Measurements from ENCODE around the gene PPIF. TPM values are rescaled to one million over a fixed set of nuclear protein-coding genes. Genes with fewer than 3 reads are reported as not detected.

PPIF gene
- total RNA-seq, 1 donor from 2014 or later, result 181 TPM

DNA sequence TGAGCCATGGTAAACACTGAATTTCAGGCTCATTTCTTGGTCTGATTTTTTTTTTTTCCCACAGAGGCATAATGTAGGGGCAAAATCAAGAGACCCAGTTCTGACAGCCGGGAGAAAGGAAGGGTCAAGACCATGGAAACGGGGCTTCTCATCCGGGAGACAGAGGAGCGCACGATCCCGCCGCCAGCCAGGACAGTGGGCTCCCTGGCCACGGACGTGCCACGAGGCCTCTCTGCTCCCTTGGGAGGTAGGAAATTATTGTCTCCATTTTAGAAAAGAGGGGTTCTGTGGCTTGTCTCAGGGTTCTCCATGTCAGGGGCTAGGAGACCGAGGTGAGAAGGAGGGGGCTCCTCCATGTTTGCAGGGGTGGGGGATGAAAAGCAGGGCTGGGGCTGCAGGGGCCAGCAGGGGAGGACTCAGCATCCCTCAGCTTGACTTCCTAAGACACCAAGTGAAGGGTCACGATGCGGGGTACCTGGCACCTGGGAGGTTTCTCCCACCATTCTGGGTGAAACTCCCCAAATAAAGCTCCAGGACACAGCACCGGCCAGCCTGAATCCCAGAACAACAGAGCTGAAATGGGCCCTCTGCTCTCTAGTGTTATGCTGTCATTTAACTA lies 37.6 kb downstream of the PPIF start:
- DNase-seq (ENCODE audit: low spot score), result no peak

DNA sequence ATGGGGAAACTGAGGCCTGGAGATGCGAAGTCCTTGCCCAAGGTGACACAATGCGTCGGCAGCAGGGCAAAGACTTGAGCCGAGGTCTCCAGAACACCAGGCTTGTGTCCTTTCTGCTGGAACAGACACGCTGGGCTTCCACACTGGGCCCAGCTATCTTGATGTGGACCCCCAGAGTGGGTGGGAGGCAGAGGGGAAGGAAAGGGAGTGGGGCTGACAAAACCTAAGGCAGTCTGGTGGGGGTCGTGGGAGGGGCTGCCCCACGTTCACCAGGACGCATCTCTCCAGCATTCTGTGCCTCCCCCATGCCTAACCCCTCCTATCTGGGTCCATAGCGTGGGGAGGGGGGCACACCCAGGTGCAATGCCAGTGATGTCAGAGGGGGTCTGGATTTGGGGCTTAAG lies 38.1 kb downstream of the PPIF start:
- DNase-seq (ENCODE audit: low spot score), result peak; percentile 71

DNA sequence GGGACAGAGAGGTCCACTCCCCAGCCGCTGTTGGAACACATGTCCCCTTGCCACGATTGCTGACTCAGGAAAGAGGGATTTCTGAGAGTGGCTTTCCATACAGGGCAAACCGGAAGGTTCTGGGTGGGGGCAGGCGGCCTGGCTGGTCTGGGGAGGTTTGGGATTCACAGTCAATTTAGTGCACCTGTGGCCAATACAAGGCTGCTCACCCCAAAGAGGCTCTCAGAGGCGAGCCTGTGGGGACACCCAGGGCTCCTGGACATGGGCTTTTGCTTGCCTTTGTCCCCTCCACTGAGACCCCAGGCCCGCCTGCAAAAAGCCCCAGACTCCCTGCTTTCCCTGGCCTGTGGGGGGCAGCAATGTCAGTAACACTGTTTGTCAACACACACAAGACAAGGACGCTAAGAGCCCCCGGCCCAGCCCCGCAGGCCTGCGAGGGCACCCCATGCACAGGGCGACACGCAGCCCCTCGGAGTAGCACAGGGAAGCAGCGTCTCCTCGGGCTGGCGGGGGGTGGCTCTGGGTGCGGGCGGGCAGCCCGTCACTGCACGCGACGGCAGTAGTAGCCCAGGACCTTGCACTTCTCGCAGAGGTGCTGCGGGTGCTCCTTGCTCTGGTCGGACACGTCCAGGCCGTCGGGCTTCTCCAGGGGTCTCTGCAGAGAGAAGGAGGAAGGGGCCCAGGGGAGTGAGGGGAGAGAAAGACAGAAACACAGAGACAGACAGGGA lies 38.7 kb downstream of the PPIF start:
- peak; percentile 84 for DNase-seq (ENCODE audit: low spot score)

DNA sequence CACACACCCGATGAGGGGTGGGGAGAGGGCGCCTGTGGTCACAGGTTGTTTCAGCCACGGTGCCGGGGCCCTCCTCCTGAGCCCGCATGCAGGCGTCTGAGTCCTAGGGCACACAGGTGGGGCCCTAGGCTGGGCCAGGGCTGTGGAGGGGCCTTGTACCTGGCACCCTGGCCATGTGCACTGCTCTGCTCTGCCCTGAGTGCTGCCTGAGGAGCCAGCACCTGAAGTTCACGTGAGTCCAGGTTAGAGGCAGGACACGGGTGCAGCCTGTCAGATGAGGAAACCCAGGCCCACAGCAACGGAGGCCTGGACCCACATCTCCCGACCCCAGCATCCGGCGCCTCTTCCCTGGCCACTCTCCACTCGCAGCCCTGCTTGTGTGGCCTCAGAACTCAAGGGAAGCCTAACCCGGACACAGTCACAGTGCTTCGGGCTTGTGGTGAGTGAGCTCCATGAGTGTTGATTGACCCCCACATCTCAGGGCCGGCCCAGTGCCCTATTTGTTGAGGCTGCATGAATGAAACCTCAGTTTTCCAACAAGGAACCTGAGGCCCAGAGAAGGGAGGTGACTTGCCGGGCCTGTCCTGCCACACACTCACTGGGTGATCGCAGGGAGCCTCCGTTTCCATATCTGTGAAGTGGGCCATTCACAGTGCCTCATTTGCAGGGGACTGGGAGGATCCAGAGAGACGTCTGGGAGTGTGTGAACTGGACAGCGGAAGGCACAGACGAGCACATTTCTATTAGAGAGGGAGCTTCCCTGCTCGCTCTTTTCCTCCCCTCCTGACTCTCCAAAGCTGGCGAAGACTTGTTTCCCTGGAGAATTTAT lies 39.6 kb downstream of the PPIF start:
- peak; percentile 80 for DNase-seq (ENCODE audit: low spot score)

DNA sequence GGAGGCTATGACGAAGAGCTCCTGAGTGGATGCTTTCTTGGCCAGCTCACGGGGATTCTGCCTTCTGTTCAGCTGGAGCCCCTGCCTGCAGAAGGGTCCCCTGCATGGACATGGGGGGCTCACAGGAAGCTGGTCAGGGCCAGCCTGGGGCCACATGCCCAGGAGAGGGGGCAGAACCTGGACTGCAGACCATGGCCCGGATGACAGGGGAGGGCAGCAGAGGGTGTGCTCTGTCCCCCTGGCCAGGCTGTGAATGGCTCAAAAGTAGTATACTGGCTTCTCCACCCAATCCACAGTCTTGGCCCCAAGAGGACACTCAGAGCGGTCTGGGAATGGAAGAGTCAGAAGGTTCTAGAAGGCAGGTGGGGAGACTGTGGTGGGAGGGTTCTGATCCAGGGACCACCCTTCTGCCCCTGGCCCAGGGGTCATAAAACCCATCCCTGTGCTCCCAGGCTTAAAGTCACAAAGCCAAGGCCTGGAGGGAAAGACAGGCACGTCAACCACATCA lies 40.3 kb downstream of the PPIF start:
- DNase-seq (ENCODE audit: low spot score), result peak; percentile 68

DNA sequence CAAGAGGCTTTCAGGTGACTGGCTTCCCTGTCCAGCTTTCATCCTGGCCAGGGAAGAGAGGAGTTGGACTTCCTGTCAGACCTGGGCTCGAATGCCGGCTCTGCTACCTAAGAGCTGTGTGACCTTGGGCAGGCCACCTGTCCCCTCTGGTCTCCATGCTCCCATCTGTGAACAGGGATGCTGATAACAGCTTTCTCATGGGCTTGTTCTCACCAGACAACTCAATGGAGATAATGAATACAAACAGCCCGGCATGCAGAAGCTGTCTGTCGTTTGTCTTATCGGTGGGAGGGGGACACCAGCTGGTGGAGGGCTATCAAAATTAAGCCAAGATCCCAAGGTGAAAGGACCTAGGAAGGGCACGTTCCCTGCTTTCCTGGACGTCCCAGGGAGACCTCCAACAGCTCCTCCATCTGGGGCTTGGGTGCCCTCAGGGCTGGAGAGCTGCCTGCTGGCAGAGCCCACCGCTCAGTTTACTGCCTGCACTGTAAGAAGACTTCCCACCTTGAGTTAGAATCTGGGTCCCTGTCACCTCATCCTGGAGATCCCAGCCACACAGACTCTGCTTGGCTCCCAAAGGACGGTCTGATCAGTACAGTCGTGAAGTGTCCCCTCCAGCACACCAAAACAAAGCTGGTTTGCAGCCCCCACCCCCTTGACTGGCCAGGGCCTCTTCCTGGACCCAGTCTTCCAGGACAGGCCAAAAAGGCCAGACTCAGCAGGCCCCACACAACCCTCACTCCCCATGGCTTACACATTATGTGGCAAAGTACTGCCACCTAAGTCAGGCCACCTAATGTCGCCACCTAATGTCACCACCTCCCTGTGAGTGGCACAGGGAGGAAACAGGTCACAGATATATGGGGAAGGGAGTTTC lies 40.9 kb downstream of the PPIF start:
- DNase-seq (ENCODE audit: low spot score), result peak; percentile 83

DNA sequence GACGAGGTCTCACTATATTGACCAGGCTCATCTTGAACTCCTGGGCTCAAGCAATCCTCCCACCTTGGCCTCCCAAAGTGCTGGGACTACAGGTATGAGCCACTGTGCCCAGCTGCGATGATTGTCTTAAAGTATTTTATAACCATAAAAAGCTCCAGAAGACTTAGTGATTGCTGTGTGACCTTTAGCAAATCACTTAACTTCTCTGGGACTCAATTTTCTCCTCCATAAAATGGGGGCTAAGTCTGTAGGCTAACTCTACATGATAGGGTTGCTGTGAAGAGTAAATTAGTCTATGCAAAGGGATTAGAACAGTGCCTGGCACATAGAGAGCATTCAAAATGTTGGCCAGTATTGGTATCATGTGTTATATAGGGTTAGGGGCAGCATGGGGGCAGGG lies 42.8 kb downstream of the PPIF start:
- no peak for DNase-seq (ENCODE audit: low spot score)

DNA sequence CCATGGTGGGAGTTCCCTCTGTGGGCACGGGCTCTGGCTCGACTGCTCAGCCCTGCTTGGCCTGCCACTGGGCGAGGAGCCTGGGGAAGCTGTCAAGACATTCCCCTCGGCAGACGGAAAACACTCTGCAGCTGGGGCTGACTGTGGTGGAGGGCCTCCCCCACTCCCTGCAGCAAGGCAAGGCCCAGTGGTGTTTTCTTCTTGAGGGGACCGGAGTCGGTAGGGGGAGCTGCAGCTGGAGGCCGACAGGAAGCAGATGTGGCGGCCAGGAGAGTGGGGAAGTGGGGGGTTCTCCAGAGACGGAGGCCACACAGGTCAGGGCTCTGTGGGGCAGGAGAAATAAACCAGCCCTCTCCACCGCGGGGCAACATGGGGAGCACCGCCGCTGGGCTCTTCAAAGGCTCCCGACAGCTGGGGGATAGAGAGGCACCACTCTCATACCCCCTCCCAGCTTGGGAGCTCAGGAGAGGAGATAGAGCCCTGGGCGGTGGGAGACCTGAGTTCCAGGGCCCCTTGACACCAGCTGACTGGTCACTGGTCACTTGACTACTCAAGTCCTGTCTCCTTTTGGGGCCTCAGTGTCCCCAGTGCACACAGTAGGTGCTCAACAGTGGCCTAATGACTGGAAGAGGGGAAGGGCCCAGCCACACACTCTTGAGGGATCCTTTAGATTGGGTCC lies 43.4 kb downstream of the PPIF start:
- peak; percentile 86 for DNase-seq (ENCODE audit: low spot score)

DNA sequence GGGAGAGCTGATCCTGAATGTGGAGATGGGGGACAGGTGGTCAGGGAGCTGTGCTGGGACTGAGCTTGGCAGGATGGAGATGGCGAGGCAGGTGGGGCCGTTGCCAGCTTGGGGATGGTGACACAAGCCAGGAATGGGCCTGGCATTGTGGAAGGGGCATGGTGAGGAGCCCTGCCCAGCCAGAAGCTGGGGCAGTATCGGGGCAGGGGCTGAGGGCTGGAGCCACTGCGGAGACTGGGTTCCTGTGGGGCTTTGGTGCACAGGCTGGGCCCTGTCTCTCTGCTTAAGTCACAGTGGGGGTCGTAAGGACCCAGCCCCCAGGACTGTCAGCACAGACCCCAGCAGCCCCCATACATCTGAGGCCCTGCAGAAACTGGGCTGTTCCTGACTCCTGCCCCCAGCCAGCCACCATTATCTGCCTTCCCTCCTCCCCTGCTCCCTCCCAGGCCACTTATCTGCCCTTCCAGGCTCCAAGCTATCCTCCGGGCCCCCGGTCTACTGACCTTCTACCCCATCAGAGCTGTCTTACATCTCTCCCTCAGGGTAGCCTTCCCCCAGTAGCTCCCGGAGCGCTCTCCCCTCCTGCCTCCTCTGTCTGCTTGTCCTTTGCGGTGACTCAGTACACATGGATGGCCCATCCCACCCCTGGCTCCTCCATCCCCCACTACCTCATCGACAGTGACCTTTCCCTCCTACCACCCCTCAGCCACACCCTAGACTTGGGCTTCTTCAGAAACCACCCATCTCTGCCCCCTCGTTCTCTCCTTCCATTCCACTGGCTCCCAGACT lies 44.2 kb downstream of the PPIF start:
- DNase-seq (ENCODE audit: low spot score), result peak; percentile 84

DNA sequence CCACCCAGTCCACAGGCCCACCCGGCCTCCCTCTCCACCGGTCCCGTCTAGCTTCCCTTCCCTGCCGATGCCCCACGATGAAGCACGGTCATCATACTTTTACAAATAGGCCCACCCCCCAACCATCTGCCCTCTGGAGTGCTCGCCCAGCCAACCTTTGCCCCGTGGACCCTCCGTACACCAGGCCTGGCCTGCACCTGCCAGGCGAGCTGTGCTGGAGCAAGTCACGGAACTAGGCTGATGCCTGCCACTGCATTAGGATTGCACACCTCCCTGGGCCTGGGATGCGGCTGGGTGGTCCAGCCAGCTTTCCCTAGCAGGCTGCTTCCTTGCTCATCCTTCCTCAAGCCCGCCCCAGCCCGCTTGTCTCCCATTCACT lies 44.7 kb downstream of the PPIF start:
- DNase-seq (ENCODE audit: low spot score), result peak; percentile 84

DNA sequence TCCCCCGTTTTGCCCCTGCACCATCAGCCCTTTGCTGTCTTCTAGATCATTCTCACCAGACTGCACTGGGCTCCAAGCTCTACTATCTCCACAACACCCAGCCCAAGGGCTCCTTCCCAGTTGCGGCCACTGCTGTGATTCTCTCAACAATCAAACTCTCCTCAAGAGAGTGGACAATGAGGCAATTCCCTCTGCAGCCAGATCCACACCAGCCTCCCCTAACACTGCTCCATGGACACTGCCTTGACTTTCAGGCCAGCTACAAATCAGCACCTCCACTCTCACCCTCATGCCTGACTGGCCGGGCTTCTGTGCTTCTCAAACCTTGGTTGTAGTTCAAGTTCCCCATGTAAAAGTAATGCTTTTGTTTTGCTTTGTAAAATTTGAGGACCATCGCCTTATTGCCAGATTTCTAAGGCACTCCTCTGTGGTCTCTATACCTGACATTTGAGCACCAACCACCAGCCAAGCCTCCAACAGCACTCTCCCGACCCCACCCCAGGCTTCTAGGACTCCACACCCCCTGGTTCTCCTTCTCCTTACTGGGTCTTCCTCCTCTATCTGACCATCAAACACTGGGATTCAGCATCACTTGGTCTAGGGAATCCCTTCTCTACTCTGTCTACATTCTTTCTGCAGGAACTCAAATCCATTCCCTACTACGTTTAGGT lies 45.4 kb downstream of the PPIF start:
- DNase-seq (ENCODE audit: low spot score), result peak; percentile 65

DNA sequence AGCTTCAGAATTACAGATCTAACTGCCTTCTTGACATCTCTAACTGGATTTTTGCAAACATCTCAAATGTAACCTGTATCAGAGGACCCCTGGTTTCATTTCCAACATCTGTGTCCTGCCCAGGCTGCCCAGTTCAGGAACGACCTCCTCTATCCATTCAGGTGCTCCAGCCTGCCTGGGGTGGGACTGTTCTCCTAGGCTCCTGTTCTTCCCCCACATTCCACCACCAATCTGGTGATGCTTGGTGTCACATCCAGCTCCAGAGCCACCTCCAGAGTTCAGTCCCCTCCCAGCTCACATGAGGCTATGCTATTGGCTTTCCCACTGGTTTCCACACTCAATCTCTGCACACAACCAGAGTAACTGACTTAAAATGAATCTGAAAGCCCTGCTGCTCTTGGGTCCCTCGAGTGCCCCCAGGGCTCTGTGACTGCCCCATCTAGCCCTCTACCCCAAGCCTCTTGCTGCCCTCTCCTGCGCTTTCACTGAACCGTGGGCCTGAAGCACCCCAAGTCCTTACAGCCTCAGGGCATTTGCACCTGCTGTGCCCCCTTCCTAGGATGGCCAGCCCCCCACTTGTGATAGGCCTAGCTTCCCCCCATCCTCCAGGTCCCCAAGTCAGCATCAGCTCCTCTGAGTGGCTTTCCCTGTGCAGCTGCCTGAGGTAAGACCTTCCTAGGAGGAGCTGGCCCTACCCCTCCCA lies 46.1 kb downstream of the PPIF start:
- DNase-seq (ENCODE audit: low spot score), result peak; percentile 65

DNA sequence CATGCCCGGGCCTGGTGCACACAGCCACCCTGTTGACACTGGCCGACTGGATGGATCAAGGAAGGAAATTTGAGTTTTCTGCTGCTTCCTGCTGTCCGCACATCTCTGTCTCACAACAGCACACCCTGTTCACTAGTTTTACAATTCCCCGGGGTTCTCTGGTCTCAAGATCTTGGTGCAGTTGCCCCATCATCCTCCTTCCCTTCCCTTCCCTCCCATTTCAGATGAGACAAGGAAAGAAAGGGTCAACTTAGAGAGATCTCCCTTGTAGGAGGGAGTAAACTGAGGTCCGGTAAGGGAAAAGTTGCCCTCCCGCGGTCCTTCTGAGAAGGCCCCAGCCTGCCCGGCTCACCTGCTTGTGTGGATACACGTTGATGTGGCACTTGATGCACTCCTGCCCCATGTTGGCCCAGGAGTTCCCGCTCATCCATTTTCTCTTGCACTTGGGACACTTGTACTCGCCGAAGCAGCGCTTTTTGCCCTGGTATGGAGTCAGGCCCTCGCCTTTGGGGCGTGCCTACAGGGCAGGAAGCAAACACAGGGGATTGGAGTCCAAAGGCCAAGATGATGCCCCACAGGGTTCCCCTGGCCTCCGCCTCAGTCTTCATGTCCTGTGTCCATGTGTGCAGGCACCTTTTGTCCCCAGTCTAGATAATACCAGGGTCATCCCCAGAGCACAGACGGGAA lies 46.8 kb downstream of the PPIF start:
- DNase-seq (ENCODE audit: low spot score), result no peak

DNA sequence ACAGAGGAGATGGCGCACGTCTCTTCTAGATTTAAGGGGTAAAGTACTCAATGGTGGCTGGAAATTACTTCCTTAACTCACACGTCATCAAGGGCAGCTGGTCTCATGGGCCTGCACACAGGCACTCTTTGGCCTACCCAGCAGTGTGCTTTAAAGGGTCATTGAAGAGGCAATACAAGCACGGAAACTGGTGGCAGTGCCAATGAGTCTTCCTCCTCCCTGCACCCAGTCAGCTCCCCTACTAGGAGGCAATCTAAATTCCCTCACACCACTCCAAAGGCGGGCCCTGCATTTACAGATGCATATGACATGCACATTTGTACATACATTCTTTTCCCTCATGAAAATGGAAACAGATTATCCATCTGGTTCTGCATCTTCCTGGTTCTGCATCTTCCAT lies 47.4 kb downstream of the PPIF start:
- no peak for DNase-seq (ENCODE audit: low spot score)

DNA sequence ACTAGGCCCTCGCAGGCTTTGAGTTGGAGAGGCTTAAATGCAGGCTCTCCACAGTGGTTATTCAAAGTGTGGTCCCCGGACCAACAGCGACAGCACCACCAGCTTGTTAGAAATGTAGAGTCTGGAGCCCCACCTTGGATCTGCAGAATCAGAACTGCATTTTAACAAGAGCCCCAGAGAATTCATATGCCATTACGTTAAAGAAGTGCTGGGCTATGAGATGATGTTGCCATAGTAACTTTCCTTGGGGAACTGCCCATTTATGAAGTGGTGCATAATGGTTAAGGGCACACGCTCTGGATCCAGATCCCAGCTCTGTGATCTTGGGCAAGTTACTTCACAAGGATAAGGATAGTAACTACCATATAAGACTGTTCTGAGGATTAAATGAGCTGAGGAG lies 49.3 kb downstream of the PPIF start:
- DNase-seq (ENCODE audit: low spot score), result no peak

DNA sequence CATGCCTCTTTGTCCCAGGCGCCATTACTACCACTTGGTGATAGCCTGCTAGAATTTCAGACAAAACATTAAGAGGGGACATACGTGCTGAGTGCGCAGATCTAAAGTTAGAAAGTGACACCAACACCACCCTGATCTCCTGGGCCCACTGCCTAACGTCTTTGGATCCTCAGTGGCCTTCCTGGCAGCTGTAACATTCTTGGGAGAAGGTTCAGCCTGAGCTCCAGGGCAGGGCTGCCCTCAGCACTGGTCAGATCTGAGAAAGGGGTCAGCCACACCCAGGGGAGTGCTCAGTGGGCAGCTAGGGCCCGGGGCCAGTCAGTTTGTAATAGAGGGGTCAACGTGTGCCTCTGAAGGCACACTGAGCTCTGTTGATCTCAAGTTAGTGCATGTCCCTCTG lies 49.8 kb downstream of the PPIF start:
- no peak for DNase-seq (ENCODE audit: low spot score)

DNA sequence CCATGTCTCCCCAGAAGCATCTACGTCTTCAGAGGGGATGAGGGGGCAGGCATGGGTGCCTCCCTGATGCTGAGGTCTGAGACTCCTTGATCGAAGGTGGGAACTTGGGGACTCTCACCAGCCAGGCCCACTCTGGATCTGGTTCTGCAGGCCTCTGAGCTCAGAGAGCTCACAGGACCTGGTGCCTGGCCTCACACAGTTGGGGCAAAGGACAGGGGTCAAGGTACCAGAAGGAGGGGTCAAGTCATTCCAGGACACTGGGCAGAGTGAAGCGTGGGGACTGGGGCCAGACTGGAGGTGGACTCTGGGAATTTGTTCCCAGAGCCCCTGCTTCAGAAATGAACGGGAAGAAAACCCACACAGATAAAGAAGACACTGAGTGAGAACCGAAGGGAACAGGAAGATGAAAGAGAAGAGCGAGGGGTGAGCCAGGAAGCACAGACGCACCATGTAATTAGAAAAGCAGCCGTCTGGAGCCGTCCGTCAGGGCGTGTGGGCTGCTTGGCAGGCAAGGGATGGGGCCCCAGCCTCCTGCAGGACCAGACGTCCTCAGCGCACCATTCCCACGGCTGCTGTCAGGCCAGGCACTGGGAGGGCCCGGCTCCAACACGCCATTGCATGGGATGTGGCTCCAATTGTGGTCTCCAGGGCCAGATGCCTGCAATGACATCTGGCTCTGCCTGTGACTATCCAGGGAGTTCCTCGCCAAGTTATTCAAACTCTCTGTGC lies 50.5 kb downstream of the PPIF start:
- DNase-seq (ENCODE audit: low spot score), result no peak

Measured in mesenteric fat pad (tissue), 1 donor.